Adipocyte (in vitro differentiated cells): Measurements from ENCODE around the gene TSPAN32.

Source experiments
- DNase-seq: peaks from one replicate; pipeline ENCODE4 v3.0.0-alpha.2; 2015; ENCODE audit warnings: low read depth
- H3K27me3 ChIP-seq: replicated peaks from 2 replicates; pipeline ENCODE4 v1.7.0; 2013; ENCODE audit warnings: mild to moderate bottlenecking, low read length, moderate library complexity; ENCODE audit not compliant: control insufficient read depth, insufficient read depth
- H3K36me3 ChIP-seq: 2 replicates; pipeline ENCODE4 v1.7.0; 2013; ENCODE audit warnings: low read length, mild to moderate bottlenecking, moderate library complexity; ENCODE audit not compliant: control insufficient read depth, insufficient read depth, severe bottlenecking
- H3K4me1 ChIP-seq: 2 replicates; pipeline ENCODE4 v1.7.0; 2013; ENCODE audit warnings: mild to moderate bottlenecking, low read length, moderate library complexity; ENCODE audit not compliant: control insufficient read depth, insufficient read depth
- H3K4me3 ChIP-seq: 2 replicates; pipeline ENCODE4 v1.7.0; 2013; ENCODE audit warnings: mild to moderate bottlenecking, low read length, moderate library complexity
- H3K9ac ChIP-seq: 2 replicates; pipeline ENCODE4 v1.7.0; 2013; ENCODE audit warnings: mild to moderate bottlenecking, low read length, moderate library complexity
- H3K9me3 ChIP-seq: 2 replicates; pipeline ENCODE4 v1.7.0; 2013; ENCODE audit warnings: mild to moderate bottlenecking, low read length, moderate library complexity; ENCODE audit not compliant: control insufficient read depth

The TSPAN32 gene

DNA sequence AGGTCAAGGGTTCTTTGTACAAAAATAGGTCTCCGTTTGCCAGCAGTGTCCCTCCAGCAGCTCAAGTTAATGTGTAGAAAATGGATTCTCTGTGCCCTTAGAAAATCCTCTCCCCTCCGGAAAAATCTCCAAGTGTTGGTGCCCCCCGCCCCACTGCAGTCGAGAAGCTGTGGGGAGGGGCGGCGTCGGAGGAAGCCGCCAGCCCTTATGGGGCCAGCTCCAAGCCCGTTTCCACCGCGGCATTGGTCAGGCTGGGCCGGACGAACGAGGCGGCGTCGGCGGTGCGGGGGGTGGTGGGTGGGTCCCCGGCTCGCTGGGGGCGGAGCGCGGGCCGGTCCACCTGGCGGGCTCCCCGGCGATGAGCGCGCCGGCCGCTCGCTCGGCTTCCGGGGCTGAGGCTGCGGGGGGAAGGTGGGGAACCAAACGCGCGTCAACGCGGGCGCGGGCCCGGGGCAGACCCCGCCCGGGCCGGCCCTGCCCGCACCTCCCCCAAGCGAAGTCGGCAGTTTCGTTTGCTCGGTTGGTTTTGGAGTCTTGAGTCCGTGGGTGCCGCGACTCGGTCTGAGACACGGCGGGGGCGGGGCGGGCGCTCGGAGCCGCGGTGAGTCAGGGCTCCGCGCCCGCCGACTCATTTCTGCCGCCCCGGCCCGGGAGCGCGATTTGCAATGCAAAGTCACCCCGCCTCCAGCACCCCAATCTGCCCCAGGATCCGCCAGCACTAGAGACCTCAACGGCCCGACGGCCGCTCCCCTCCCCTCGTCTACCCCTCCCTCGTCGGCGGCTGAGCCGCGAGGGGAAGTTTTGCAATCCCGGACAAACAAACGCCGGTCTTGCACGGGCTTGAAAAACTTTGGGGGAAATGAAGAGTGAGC is 32.8 kb upstream of the TSPAN32 start:
- Histone ChIP-seq H3K27me3 (peaks cover 25% of the 10 kb centered on the region), H3K9ac (no peak overlapping the region), H3K4me1 (no peaks in the 10 kb centered on the region), H3K36me3 (no peaks in the 10 kb centered on the region), H3K4me3 (peak overlapping the region; percentile 56), H3K9me3 (no peaks in the 10 kb centered on the region)
- DNase-seq = peak; percentile 47

GRCh38 chr11:2269601-2270321 is 32.1 kb upstream of the TSPAN32 start:
- Histone ChIP-seq H3K9ac (no peak overlapping the region), H3K27me3 (peaks cover 32% of the 10 kb centered on the region), H3K36me3 (no peaks in the 10 kb centered on the region), H3K4me3 (no peak overlapping the region), H3K4me1 (no peaks in the 10 kb centered on the region), H3K9me3 (peaks cover 5% of the 10 kb centered on the region)
- DNase-seq = peak; percentile 35

GRCh38 chr11:2270322-2271076 is 31.3 kb upstream of the TSPAN32 start, which contains the start of gene ASCL2:
ASCL2 (minus strand) TSS chr11:2270588; CDS start chr11:2270332, 256 bp downstream.
- DNase-seq = no peak
- H3K9me3 ChIP-seq = peaks cover 5% of the 10 kb centered on the region
- H3K4me3 ChIP-seq = peak within 1 kb of the TSS; percentile 56
- no peaks in the 10 kb centered on the region for H3K4me1 ChIP-seq
- no peaks in the 10 kb centered on the region for H3K36me3 ChIP-seq
- H3K9ac ChIP-seq = no peak within 1 kb of the TSS
- peaks cover 38% of the 10 kb centered on the region for H3K27me3 ChIP-seq

GRCh38 chr11:2271077-2271326 is 30.8 kb upstream of the TSPAN32 start:
- no peak for DNase-seq
- Histone ChIP-seq H3K36me3 (no peaks in the 10 kb centered on the region), H3K4me3 (no peak overlapping the region), H3K9me3 (peaks cover 5% of the 10 kb centered on the region), H3K4me1 (no peaks in the 10 kb centered on the region), H3K27me3 (peaks cover 43% of the 10 kb centered on the region), H3K9ac (no peak overlapping the region)

- Histone ChIP-seq H3K9me3 (peaks cover 5% of the 10 kb centered on the region), H3K4me1 (no peaks in the 10 kb centered on the region), H3K36me3 (no peaks in the 10 kb centered on the region), H3K9ac (no peak overlapping the region), H3K4me3 (no peak overlapping the region), H3K27me3 (peaks cover 47% of the 10 kb centered on the region)
- DNase-seq = no peak
Observed at GRCh38 chr11:2271327-2272227, 30.2 kb upstream of the TSPAN32 start.

DNA sequence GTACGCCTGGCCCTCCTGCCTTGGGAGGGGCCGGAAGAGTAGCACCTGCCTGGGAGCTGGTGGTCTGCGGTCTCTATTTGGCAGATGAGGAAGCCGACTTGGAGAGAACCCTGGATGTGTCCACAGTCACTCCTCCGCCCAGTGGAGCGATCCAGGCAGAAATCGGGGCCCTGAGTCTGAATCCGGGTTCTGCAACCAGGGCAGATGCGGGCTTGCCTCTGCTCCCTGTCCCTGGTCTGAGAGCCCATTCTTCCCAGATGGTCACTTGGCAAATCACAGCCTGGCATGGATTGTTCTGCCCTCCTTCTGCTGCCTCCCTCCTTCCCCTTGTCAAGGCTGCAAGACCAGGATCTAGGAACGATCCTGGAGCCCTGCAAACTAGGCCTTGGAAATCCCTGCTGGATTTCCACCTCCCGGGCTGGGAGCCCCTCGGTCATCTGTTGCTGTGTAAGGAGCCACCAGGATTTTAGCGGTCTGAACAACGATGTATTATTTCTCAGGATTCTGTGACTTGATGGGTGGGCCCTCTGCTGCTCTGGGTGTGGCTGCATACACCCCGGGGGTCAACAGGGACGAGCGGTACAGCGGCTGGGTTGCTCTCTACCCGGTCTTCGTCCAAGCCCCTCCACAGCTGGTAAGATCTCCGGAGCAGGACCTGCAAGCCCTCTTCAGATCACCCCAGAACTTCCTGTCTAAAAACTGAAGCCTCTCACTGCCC is 29.4 kb upstream of the TSPAN32 start:
- Histone ChIP-seq H3K27me3 (peaks cover 55% of the 10 kb centered on the region), H3K4me3 (no peak overlapping the region), H3K4me1 (peaks cover 3% of the 10 kb centered on the region), H3K36me3 (no peaks in the 10 kb centered on the region), H3K9me3 (peaks cover 5% of the 10 kb centered on the region), H3K9ac (no peak overlapping the region)
- DNase-seq = no peak

DNA sequence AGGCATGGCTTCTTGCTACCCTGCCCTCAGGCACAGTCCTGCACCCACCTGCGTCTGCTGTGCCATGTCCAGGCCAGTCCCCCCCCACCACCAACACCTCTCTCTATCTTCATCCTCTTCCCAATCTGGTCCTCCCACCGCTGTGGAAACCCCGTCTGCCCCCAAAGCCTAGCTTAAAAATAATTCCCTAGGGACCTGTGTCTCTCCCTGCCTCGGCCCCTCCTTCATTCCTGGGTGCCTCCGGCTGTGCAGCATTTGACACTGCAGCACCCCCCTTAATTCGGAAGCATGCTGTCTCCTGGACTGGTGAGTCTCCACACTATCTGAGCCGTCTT is 28.9 kb upstream of the TSPAN32 start:
- peaks cover 4% of the 10 kb centered on the region for H3K4me1 ChIP-seq
- no peak overlapping the region for H3K4me3 ChIP-seq
- H3K9me3 ChIP-seq = peaks cover 5% of the 10 kb centered on the region
- no peaks in the 10 kb centered on the region for H3K36me3 ChIP-seq
- H3K9ac ChIP-seq = no peak overlapping the region
- DNase-seq = no peak
- H3K27me3 ChIP-seq = peaks cover 57% of the 10 kb centered on the region

DNA sequence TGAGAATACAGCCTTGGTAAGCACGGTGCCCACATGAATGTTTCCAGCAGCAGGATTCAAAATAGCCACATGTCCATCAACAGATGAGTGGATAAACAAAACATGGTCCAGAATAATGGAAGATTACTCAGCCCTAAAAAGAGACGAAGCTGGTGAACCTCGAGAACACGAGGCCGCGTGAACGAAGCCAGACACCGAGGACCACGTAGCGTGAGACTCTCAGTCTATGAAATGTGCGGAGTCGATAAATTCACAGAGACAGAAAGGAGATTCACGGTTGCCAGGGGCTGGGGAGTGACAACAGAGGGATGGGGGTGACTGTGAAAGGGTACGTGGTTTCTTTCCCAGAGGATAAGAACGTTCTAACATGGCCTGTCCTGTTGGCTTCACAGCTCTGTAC is 28.5 kb upstream of the TSPAN32 start:
- Histone ChIP-seq H3K36me3 (no peaks in the 10 kb centered on the region), H3K4me3 (no peak overlapping the region), H3K4me1 (peaks cover 4% of the 10 kb centered on the region), H3K9ac (no peak overlapping the region), H3K27me3 (peaks cover 57% of the 10 kb centered on the region), H3K9me3 (peaks cover 5% of the 10 kb centered on the region)
- no peak for DNase-seq

DNA sequence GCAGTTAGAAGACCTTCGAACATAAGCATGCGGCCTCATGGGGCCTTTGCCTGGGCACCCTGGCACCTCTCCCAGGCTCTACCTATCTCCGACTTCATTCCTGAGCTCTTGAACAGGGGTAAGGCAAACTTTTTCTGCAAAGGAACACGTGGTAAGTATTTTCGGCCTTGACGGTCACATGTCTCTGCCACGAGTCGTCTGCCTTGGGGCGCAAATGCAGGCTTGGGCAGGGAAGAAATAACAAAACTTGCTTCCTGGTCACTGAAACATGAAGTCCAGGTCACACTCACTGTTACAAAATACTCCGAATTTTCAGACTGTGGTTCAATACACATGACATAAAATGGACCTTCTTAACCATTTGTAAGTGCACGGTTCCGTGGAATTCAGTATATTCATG is 28.0 kb upstream of the TSPAN32 start:
- Histone ChIP-seq H3K27me3 (peaks cover 57% of the 10 kb centered on the region), H3K4me3 (no peak overlapping the region), H3K4me1 (peaks cover 4% of the 10 kb centered on the region), H3K9me3 (peaks cover 5% of the 10 kb centered on the region), H3K9ac (no peak overlapping the region), H3K36me3 (no peaks in the 10 kb centered on the region)
- no peak for DNase-seq
